HCT116 (cell line): ENCODE data around the gene CRIP2. TPM values are rescaled to one million over a fixed set of nuclear protein-coding genes. Genes with fewer than 3 reads are reported as not detected.

Experiments
- ATAC-seq: fragments of 200-7000 bp; cut with Tn5 transposase; 2 replicates; pipeline ENCODE4 v1.9.1; 2020; ENCODE audit warnings: mild to moderate bottlenecking, moderate library complexity
- BruUV-seq: library from RNA; stranded (reverse); fragments of 400-500 nt; replicated peaks from 2 replicates; lab custom pipeline; 2021; lab: Mats Ljungman, UMichigan
- CTCF ChIA-PET: fragments of 300-600 bp; sonication (Branson Sonifier 250); formaldehyde crosslinking; loops from one replicate; lab custom pipeline; 2021; ENCODE audit warnings: antibody characterized with exemption; lab: Charles Lee
- POLR2A ChIA-PET: fragments of 300-600, 350-600 bp; sonication (Branson Sonifier 250); formaldehyde crosslinking; loops from one replicate; lab custom pipeline; 2021; ENCODE audit warnings: antibody characterized with exemption; lab: Charles Lee
- RAD21 ChIA-PET, 2 experiments: fragments of 300-600 bp; sonication (Branson Sonifier 250); formaldehyde crosslinking; loops; one replicate each; lab custom pipeline; 2023; ENCODE audit warnings: low total read pairs in 2 of 2; ENCODE audit not compliant: uncharacterized antibody in 2 of 2, unreplicated experiment in 2 of 2, low non-redundant PET in 1 of 2; lab: Charles Lee
- DNase-seq: peaks from one replicate; pipeline ENCODE4 v3.0.0-alpha.2; 2010; ENCODE audit warnings: low read depth, low spot score
- H2AFZ ChIP-seq: fragments of 200-600 bp; shearing (Covaris generic), sonication (generic); 2 replicates; pipeline ENCODE4 v1.6.1; 2017; ENCODE audit warnings: low read depth, mixed run types, mixed read lengths, antibody characterized with exemption, low read length; ENCODE audit not compliant: poor library complexity, severe bottlenecking
- H3K27ac ChIP-seq: 2 replicates; pipeline ENCODE4 v1.5.1; 2012; ENCODE audit warnings: low read depth, low read length
- H3K27me3 ChIP-seq: fragments of 200-600 bp; sonication (generic); 2 replicates; pipeline ENCODE4 v1.6.1; 2016; ENCODE audit warnings: mixed run types, low read length, mixed read lengths; ENCODE audit not compliant: insufficient read depth
- H3K36me3 ChIP-seq, 2 experiments: fragments of 200-500 bp in 1 of 2; fragments of 200-600 bp in 1 of 2; sonication (Bioruptor generic) in 1 of 2; sonication (generic) in 1 of 2; 2 replicates each; pipeline versions ENCODE4 v1.5.1 to v1.6.1; 2014 to 2016; ENCODE audit warnings: low read length in 2 of 2, inconsistent platforms in 1 of 2, mixed read lengths in 1 of 2, mixed run types in 1 of 2; ENCODE audit not compliant: insufficient read depth in 2 of 2, control insufficient read depth in 1 of 2
- H3K4me1 ChIP-seq, 2 experiments: fragments of 200-600 bp in 1 of 2; sonication (generic) in 1 of 2; 2 replicates each; pipeline versions ENCODE4 v1.5.1 to v1.6.1; 2012 to 2017; ENCODE audit warnings: low read length in 2 of 2, inconsistent platforms in 1 of 2, mild to moderate bottlenecking in 1 of 2, mixed read lengths in 1 of 2, mixed run types in 1 of 2, moderate library complexity in 1 of 2; ENCODE audit not compliant: insufficient read depth in 2 of 2, control insufficient read depth in 1 of 2
- H3K4me2 ChIP-seq: fragments of 200-600 bp; sonication (generic); 2 replicates; pipeline ENCODE4 v1.6.1; 2017; ENCODE audit warnings: mixed run types, low read length, mixed read lengths
- H3K4me3 ChIP-seq, 2 experiments: fragments of 200-600 bp in 1 of 2; sonication (generic) in 1 of 2; replicated peaks in 1 of 2; 2 replicates each; pipeline ENCODE4 v1.5.1; 2011 to 2016; ENCODE audit warnings: low read length in 2 of 2, control low read depth in 1 of 2, low read depth in 1 of 2, mild to moderate bottlenecking in 1 of 2, mixed read lengths in 1 of 2, mixed run types in 1 of 2
- H3K79me2 ChIP-seq: fragments of 200-600 bp; sonication (generic); 2 replicates; pipeline ENCODE4 v1.6.1; 2017; ENCODE audit warnings: mild to moderate bottlenecking, mixed run types, low read length, moderate library complexity, mixed read lengths; ENCODE audit not compliant: insufficient read depth
- H3K9ac ChIP-seq: fragments of 200-600 bp; sonication (generic); 2 replicates; pipeline ENCODE4 v1.6.1; 2016; ENCODE audit warnings: low read length, mixed read lengths
- H3K9me2 ChIP-seq: fragments of 200-600 bp; sonication (generic), shearing (Covaris generic); 2 replicates; pipeline ENCODE4 v1.6.1; 2017; ENCODE audit warnings: mixed run types, mild to moderate bottlenecking, moderate library complexity; ENCODE audit not compliant: insufficient read depth
- H3K9me3 ChIP-seq, 2 experiments: fragments of 200-500 bp in 1 of 2; fragments of 200-600 bp in 1 of 2; sonication (Bioruptor generic) in 1 of 2; sonication (generic) in 1 of 2; 2 replicates each; pipeline ENCODE4 v1.6.1; 2014 to 2017; ENCODE audit warnings: low read length in 2 of 2, mixed read lengths in 2 of 2, inconsistent platforms in 1 of 2, low read depth in 1 of 2, mild to moderate bottlenecking in 1 of 2, mixed run types in 1 of 2, moderate library complexity in 1 of 2; ENCODE audit not compliant: control insufficient read depth in 1 of 2, insufficient read depth in 1 of 2
- H4K20me1 ChIP-seq: fragments of 200-600 bp; sonication (generic), shearing (Covaris generic); 2 replicates; pipeline ENCODE4 v1.6.1; 2017; ENCODE audit warnings: mixed run types, mild to moderate bottlenecking, moderate library complexity; ENCODE audit not compliant: insufficient read depth
- CTCF ChIP-seq, 3 experiments: fragments of 200-600 bp in 1 of 3; sonication (generic) in 1 of 3; IDR thresholded peaks in 2 of 3; conservative IDR thresholded peaks in 1 of 3; 2 replicates each; pipeline ENCODE4 v1.5.1; 2012 to 2017; ENCODE audit warnings: low read depth in 2 of 3, low read length in 2 of 3, antibody characterized with exemption in 1 of 3, borderline replicate concordance in 1 of 3, control low read depth in 1 of 3, mild to moderate bottlenecking in 1 of 3, mixed read lengths in 1 of 3, mixed run types in 1 of 3, moderate library complexity in 1 of 3; ENCODE audit not compliant: insufficient read depth in 1 of 3
- EZH2 ChIP-seq: fragments of 200-600 bp; sonication (generic); IDR thresholded peaks from 2 replicates; pipeline ENCODE4 v1.6.1; 2017; ENCODE audit warnings: antibody characterized with exemption, mixed run types
- POLR2A ChIP-seq: IDR thresholded peaks from 2 replicates; pipeline ENCODE4 v1.7.0; 2011; ENCODE audit warnings: borderline replicate concordance; ENCODE audit not compliant: insufficient read depth, insufficient read length; ENCODE audit errors: extremely low read depth
- RAD21 ChIP-seq: IDR thresholded peaks from 2 replicates; pipeline ENCODE4 v1.6.1; 2012; ENCODE audit warnings: low read depth, mild to moderate bottlenecking
- SIN3A ChIP-seq: IDR thresholded peaks from 2 replicates; pipeline ENCODE4 v1.6.1; 2012; ENCODE audit warnings: low read depth
- YY1 ChIP-seq: IDR thresholded peaks from 2 replicates; pipeline ENCODE4 v1.6.1; 2011; ENCODE audit warnings: low read length, low read depth, moderate library complexity, mild to moderate bottlenecking; ENCODE audit not compliant: insufficient replicate concordance; ENCODE audit errors: extremely low read depth
- ZBTB33 ChIP-seq: IDR thresholded peaks from 2 replicates; pipeline ENCODE4 v1.6.1; 2011; ENCODE audit warnings: mild to moderate bottlenecking, low read length, moderate library complexity; ENCODE audit not compliant: insufficient replicate concordance; ENCODE audit errors: extremely low read depth
- ZFX ChIP-seq: fragments of 450-650 bp; IDR thresholded peaks from 2 replicates; pipeline ENCODE4 v1.6.1; 2017
- intact Hi-C: fragments of 100-400 bp; cut with micrococcal nuclease; formaldehyde crosslinking; loops from 2 replicates; pipeline ENCODE4 v1.10.0; 2022
- total RNA-seq: library from RNA; stranded (reverse); gene quantifications from one replicate; pipeline ENCODE4 v1.2.1, GENCODE V29; 2021; ENCODE audit not compliant: unreplicated experiment

CRIP2 gene
- total RNA-seq, 1 experiment from 2014 or later, result 31.1 TPM

DNA sequence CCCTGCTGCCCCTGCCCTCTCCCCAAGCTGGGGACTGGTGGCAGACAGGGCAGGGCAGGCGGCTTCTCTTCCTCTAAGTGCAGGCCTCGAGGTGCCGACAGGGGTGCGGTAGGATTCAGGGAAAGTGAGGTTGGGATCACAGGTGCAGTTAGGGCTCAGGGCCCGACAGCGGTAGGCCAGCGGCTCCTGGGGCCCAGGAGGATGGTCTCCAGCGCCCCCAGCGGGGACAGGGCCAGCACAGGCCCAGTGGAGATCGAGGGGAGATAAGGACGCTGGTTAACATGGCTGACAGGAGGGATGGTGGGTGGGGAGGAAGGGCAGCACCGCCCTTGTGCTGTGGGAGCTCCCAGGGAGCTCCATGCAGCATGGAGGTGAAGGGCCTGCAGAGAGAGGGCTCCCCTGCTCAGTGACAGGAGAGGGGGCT lies 11.1 kb downstream of the CRIP2 start:
- ChIA-PET CTCF (no interaction called here), RAD21 (no interaction called here), POLR2A (no interaction called here)
- no peaks in the 10 kb centered on the region for H3K27me3 ChIP-seq
- no peak overlapping the region for H3K9ac ChIP-seq
- no peak for TF ChIP-seq POLR2A
- TF ChIP-seq ZFX, result peak; percentile 26; the same call in 1 of the 2 replicates
- TF ChIP-seq RAD21, result no peak
- peak in 1 of 3 experiments; percentile 8; a peak in 2 of 6 replicates for TF ChIP-seq CTCF (IDR thresholded peaks at IDR 0.05 in 2 of 3, conservative IDR thresholded peaks at IDR 0.05 in 1 of 3; ENCODE audit: borderline replicate concordance in 1 of 3, insufficient read depth in 1 of 3, low read depth in 2 of 3, low read length in 2 of 3)
- TF ChIP-seq ZBTB33, result no peak
- TF ChIP-seq EZH2, result no peak
- no peak for TF ChIP-seq SIN3A
- no peak for TF ChIP-seq YY1
- ATAC-seq, result no peak
- H3K9me2 ChIP-seq, result no peaks in the 10 kb centered on the region
- intact Hi-C loops, result no loop called here
- DNase-seq, result no peak
- no peak overlapping the region for H3K4me2 ChIP-seq
- H3K4me3 ChIP-seq, result no peak overlapping the region
- no peak overlapping the region; the same call in 1 of the 2 replicates for H3K27ac ChIP-seq
- BruUV-seq, result no TSS peak
- H4K20me1 ChIP-seq, result no peaks in the 10 kb centered on the region
- H2AFZ ChIP-seq, result no peak overlapping the region
- H3K36me3 ChIP-seq, result no peaks in the 10 kb centered on the region
- no peaks in the 10 kb centered on the region for H3K9me3 ChIP-seq
- H3K4me1 ChIP-seq, result peaks cover 33 to 85% of the 10 kb centered on the region in 2 experiments
- peaks cover 5% of the 10 kb centered on the region; the same call in 1 of the 2 replicates for H3K79me2 ChIP-seq
